ENCODE measurements around the gene EIF3K.

EIF3K gene

GRCh38 chr19:38683393-38684077 is 64.5 kb downstream of the EIF3K start (continued):
- no peak for TF ChIP-seq PRDM10 (tag by site-specific recombination; IDR thresholded peaks at IDR 0.05)
- TF ChIP-seq SCRT2 (tag by site-specific recombination; IDR thresholded peaks at IDR 0.05), result no peak
- no peak for TF ChIP-seq ZNF501 (tag by site-specific recombination; IDR thresholded peaks at IDR 0.05)
- TF ChIP-seq ZNF112 (tag by site-specific recombination; IDR thresholded peaks at IDR 0.05), result no peak
- TF ChIP-seq ZXDB (tag by site-specific recombination; IDR thresholded peaks at IDR 0.05), result no peak
- TF ChIP-seq ZNF274 (IDR thresholded peaks at IDR 0.05; ENCODE audit: low read length), result no peak
- no peak for TF ChIP-seq ZNF274 (tag by site-specific recombination; IDR thresholded peaks at IDR 0.05; ENCODE audit: borderline replicate concordance)
- TF ChIP-seq ZNF529 (tag by site-specific recombination; IDR thresholded peaks at IDR 0.05; ENCODE audit: insufficient replicate concordance), result no peak
- no peak for TF ChIP-seq ZNF792 (tag by site-specific recombination; IDR thresholded peaks at IDR 0.05)
- no peak for TF ChIP-seq HOXD13 (CRISPR knock-in tag; IDR thresholded peaks at IDR 0.05; ENCODE audit: borderline replicate concordance)
- no peak for TF ChIP-seq ZNF311 (tag by site-specific recombination; IDR thresholded peaks at IDR 0.05; ENCODE audit: borderline replicate concordance)
- TF ChIP-seq ZNF16 (tag by site-specific recombination; IDR thresholded peaks at IDR 0.05; ENCODE audit: low read depth), result no peak; the same call in 1 of the 2 replicates
- TF ChIP-seq ZNF544 (tag by site-specific recombination; IDR thresholded peaks at IDR 0.05), result no peak
- TF ChIP-seq ZNF768 (tag by site-specific recombination; IDR thresholded peaks at IDR 0.05), result no peak
- no peak for TF ChIP-seq ZNF510 (tag by site-specific recombination; IDR thresholded peaks at IDR 0.05; ENCODE audit: insufficient replicate concordance)
- peak; percentile 94 for TF ChIP-seq IKZF3 (tag by site-specific recombination; IDR thresholded peaks at IDR 0.05)
- TF ChIP-seq ZNF48 (tag by site-specific recombination; IDR thresholded peaks at IDR 0.05), result no peak
- TF ChIP-seq ZFP3 (tag by site-specific recombination; IDR thresholded peaks at IDR 0.05; ENCODE audit: low read depth), result no peak
- TF ChIP-seq ZNF488 (tag by site-specific recombination; IDR thresholded peaks at IDR 0.05), result no peak
- TF ChIP-seq ZBTB17 (tag by site-specific recombination; IDR thresholded peaks at IDR 0.05), result no peak; the same call in 1 of the 2 replicates
- TF ChIP-seq ZNF704 (tag by site-specific recombination; IDR thresholded peaks at IDR 0.05), result no peak
- no peak for TF ChIP-seq ZBTB48 (tag by site-specific recombination; IDR thresholded peaks at IDR 0.05)
- no peak for TF ChIP-seq HOXC10 (CRISPR knock-in tag; IDR thresholded peaks at IDR 0.05)
- TF ChIP-seq ZNF623 (tag by site-specific recombination; IDR thresholded peaks at IDR 0.05), result 0 out of 2 replicates have a peak, but pooled peaks have one; percentile 32
- TF ChIP-seq WT1 (tag by site-specific recombination; IDR thresholded peaks at IDR 0.05), result peak; percentile 69
- TF ChIP-seq SP3 (tag by site-specific recombination; IDR thresholded peaks at IDR 0.05), result peak; percentile 81
- no peak for TF ChIP-seq ZNF830 (tag by site-specific recombination; IDR thresholded peaks at IDR 0.05; ENCODE audit: low read depth)
- no peak for TF ChIP-seq ZNF548 (tag by site-specific recombination; IDR thresholded peaks at IDR 0.05)
- no peak; the same call in none of the 2 replicates for TF ChIP-seq ZNF629 (tag by site-specific recombination; IDR thresholded peaks at IDR 0.05)
- no peak for TF ChIP-seq ZNF654 (tag by site-specific recombination; IDR thresholded peaks at IDR 0.05; ENCODE audit: low read depth)
- TF ChIP-seq ZNF157 (tag by site-specific recombination; IDR thresholded peaks at IDR 0.05), result no peak
- no peak for TF ChIP-seq ZNF140 (tag by site-specific recombination; IDR thresholded peaks at IDR 0.05)
- no peak for TF ChIP-seq ZNF610 (tag by site-specific recombination; IDR thresholded peaks at IDR 0.05; ENCODE audit: borderline replicate concordance)
- no peak for TF ChIP-seq ZNF549 (tag by site-specific recombination; IDR thresholded peaks at IDR 0.05)
- no peak for TF ChIP-seq ZNF701 (tag by site-specific recombination; IDR thresholded peaks at IDR 0.05)
- no peak for TF ChIP-seq ZNF155 (tag by site-specific recombination; IDR thresholded peaks at IDR 0.05)
- TF ChIP-seq FEZF1 (tag by site-specific recombination; IDR thresholded peaks at IDR 0.05), result 0 out of 2 replicates have a peak, but pooled peaks have one; percentile 62

All from HEK293 (cell line).